MM.1S (cell line): ENCODE results near the gene ROBO2.

Experiments used
- EZH2 ChIP-seq: fragments of 300-600 bp; sonication (generic); optimal IDR thresholded peaks from 2 replicates; pipeline ENCODE3; 2017; ENCODE audit warnings: low read depth, mild to moderate bottlenecking, antibody characterized with exemption, low read length, mixed read lengths
- TF ChIP-seq, protein P1 (sequence below): fragments of 300-600 bp; sonication (generic); IDR thresholded peaks from 2 replicates; pipeline ENCODE4 v1.5.1; 2016; ENCODE audit warnings: antibody characterized with exemption, low read length, mixed read lengths

DNA sequence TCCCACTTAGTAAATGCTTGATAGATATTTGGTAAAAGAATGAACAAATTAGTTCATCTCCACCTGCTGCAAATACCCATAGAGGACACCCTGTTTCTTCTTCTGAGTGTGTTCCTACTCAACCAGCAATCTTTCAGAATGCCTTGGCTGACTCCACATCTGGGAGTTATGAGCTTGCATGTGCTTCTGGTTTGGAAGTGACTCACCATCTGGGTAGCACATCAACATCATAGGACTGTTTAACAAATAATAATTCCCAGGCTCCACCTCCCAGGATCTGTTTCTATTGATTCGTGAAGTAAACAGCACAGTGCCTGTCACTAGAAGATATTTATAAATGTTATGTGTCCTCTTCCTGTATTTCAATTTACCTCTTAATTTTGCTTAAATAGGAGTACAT, 580.1 kb downstream of the ROBO2 start:
- TF ChIP-seq, protein P1, sequence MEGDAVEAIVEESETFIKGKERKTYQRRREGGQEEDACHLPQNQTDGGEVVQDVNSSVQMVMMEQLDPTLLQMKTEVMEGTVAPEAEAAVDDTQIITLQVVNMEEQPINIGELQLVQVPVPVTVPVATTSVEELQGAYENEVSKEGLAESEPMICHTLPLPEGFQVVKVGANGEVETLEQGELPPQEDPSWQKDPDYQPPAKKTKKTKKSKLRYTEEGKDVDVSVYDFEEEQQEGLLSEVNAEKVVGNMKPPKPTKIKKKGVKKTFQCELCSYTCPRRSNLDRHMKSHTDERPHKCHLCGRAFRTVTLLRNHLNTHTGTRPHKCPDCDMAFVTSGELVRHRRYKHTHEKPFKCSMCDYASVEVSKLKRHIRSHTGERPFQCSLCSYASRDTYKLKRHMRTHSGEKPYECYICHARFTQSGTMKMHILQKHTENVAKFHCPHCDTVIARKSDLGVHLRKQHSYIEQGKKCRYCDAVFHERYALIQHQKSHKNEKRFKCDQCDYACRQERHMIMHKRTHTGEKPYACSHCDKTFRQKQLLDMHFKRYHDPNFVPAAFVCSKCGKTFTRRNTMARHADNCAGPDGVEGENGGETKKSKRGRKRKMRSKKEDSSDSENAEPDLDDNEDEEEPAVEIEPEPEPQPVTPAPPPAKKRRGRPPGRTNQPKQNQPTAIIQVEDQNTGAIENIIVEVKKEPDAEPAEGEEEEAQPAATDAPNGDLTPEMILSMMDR, result no peak
- no peak for TF ChIP-seq EZH2
